Osteocyte (in vitro differentiated cells): Measurements from ENCODE around the gene IDH3B. TPM values are rescaled to one million over a fixed set of nuclear protein-coding genes. Genes with fewer than 3 reads are reported as not detected.

Experiments
- DNase-seq: peaks from one replicate; pipeline ENCODE4 v3.0.0; 2021; ENCODE audit warnings: mixed read lengths; ENCODE audit not compliant: unreplicated experiment; ENCODE audit errors: extremely low spot score
- H3K27ac Mint-ChIP-seq: one replicate; pipeline ENCODE4 v1.8.0; 2021; ENCODE audit warnings: mild to moderate bottlenecking, mixed read lengths; ENCODE audit not compliant: unreplicated experiment
- H3K27me3 Mint-ChIP-seq: one replicate; pipeline ENCODE4 v1.8.0; 2021; ENCODE audit warnings: mixed read lengths; ENCODE audit not compliant: unreplicated experiment
- H3K36me3 Mint-ChIP-seq: one replicate; pipeline ENCODE4 v1.8.0; 2021; ENCODE audit warnings: mixed read lengths; ENCODE audit not compliant: unreplicated experiment
- H3K4me1 Mint-ChIP-seq: one replicate; pipeline ENCODE4 v1.8.0; 2021; ENCODE audit warnings: mixed read lengths; ENCODE audit not compliant: unreplicated experiment
- H3K4me3 Mint-ChIP-seq: one replicate; pipeline ENCODE4 v1.8.0; 2021; ENCODE audit warnings: mild to moderate bottlenecking, moderate library complexity, mixed read lengths; ENCODE audit not compliant: unreplicated experiment
- H3K9me3 Mint-ChIP-seq: one replicate; pipeline ENCODE4 v1.8.0; 2021; ENCODE audit warnings: mixed read lengths; ENCODE audit not compliant: unreplicated experiment
- total RNA-seq: library from RNA; stranded (reverse); gene quantifications from 2 replicates; pipeline ENCODE4 v1.2.1, GENCODE V29; 2021
- TF ChIP-seq, protein P1 (sequence below): fragments of 200-600 bp; sonication (generic); IDR thresholded peaks from 2 replicates; pipeline ENCODE4 v1.5.0; 2021; ENCODE audit warnings: antibody characterized with exemption, mild to moderate bottlenecking, moderate library complexity

Gene IDH3B
- total RNA-seq, 1 donor from 2014 or later, result 86.6 TPM

DNA sequence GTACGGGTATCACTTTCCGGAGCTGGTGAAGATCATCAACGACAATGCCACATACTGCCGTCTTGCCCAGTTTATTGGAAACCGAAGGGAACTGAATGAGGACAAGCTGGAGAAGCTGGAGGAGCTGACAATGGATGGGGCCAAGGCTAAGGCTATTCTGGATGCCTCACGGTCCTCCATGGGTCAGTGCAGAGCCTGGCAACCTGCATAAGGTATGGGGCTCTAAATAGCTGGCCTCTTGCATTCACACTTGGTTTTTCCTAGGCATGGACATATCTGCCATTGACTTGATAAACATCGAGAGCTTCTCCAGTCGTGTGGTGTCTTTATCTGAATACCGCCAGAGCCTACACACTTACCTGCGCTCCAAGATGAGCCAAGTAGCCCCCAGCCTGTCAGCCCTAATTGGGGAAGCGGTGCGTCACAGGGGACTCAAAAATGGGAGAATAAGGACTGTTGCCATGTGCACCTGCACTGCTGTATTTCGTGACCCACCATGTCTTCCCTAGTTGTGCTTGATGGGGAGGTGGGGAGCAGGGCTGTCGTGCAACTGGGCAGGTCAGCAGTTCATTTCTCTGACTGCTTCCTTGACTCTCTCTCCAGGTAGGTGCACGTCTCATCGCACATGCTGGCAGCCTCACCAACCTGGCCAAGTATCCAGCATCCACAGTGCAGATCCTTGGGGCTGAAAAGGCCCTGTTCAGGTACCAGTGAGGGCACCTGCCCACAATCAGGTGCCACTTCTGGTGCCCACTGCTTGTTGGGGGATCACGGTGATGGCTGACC lies 8.5 kb downstream of the IDH3B start:
- peaks cover 21% of the 10 kb centered on the region for H3K4me1 Mint-ChIP-seq
- TF ChIP-seq, protein P1, sequence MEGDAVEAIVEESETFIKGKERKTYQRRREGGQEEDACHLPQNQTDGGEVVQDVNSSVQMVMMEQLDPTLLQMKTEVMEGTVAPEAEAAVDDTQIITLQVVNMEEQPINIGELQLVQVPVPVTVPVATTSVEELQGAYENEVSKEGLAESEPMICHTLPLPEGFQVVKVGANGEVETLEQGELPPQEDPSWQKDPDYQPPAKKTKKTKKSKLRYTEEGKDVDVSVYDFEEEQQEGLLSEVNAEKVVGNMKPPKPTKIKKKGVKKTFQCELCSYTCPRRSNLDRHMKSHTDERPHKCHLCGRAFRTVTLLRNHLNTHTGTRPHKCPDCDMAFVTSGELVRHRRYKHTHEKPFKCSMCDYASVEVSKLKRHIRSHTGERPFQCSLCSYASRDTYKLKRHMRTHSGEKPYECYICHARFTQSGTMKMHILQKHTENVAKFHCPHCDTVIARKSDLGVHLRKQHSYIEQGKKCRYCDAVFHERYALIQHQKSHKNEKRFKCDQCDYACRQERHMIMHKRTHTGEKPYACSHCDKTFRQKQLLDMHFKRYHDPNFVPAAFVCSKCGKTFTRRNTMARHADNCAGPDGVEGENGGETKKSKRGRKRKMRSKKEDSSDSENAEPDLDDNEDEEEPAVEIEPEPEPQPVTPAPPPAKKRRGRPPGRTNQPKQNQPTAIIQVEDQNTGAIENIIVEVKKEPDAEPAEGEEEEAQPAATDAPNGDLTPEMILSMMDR, result no peak
- H3K36me3 Mint-ChIP-seq, result peaks cover 40% of the 10 kb centered on the region
- no peak overlapping the region for H3K4me3 Mint-ChIP-seq
- no peak overlapping the region for H3K27ac Mint-ChIP-seq
- DNase-seq, result no peak
- no peaks in the 10 kb centered on the region for H3K27me3 Mint-ChIP-seq
- no peaks in the 10 kb centered on the region for H3K9me3 Mint-ChIP-seq

DNA sequence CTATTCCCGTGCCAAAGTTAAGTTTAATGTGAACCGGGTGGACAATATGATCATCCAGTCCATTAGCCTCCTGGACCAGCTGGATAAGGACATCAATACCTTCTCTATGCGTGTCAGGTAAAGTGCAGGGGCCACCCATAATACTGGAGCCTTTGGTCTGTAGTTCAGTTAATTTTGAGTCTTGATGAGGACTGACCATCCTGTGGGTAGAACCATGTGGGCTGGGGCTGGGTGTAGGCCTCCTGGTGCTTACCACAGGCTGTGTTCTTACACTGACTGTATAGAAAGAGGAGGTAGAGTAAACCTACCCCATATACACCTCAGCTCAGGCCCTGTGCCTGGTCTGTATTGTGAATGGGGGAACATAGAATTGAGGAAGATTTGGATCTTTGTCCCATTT lies 9.2 kb downstream of the IDH3B start:
- H3K4me3 Mint-ChIP-seq, result peak overlapping the region; percentile 91
- peaks cover 21% of the 10 kb centered on the region for H3K4me1 Mint-ChIP-seq
- peaks cover 38% of the 10 kb centered on the region for H3K36me3 Mint-ChIP-seq
- peak overlapping the region; percentile 14 for H3K27ac Mint-ChIP-seq
- TF ChIP-seq, protein P1, result no peak
- DNase-seq, result no peak
- no peaks in the 10 kb centered on the region for H3K27me3 Mint-ChIP-seq
- H3K9me3 Mint-ChIP-seq, result no peaks in the 10 kb centered on the region

DNA sequence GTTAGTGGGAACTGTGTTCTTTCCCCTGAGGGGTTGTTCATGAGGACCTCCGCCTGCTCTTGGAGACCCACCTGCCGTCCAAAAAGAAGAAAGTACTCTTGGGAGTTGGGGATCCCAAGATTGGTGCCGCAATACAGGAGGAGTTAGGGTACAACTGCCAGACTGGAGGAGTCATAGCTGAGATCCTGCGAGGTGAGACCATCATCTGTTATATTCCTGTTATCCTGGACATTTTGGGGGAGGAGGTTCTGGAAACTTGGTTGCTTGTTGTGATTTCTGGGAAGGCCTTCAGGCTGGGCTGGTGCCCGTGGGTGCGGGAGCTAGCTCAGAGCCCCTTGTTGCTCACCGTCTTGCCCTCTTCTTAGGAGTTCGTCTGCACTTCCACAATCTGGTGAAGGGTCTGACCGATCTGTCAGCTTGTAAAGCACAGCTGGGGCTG lies 9.6 kb downstream of the IDH3B start:
- TF ChIP-seq, protein P1, result no peak
- H3K4me3 Mint-ChIP-seq, result peak overlapping the region; percentile 91
- H3K36me3 Mint-ChIP-seq, result peaks cover 34% of the 10 kb centered on the region
- H3K27me3 Mint-ChIP-seq, result no peaks in the 10 kb centered on the region
- DNase-seq, result no peak
- peak overlapping the region; percentile 14 for H3K27ac Mint-ChIP-seq
- peaks cover 21% of the 10 kb centered on the region for H3K4me1 Mint-ChIP-seq
- H3K9me3 Mint-ChIP-seq, result no peaks in the 10 kb centered on the region

DNA sequence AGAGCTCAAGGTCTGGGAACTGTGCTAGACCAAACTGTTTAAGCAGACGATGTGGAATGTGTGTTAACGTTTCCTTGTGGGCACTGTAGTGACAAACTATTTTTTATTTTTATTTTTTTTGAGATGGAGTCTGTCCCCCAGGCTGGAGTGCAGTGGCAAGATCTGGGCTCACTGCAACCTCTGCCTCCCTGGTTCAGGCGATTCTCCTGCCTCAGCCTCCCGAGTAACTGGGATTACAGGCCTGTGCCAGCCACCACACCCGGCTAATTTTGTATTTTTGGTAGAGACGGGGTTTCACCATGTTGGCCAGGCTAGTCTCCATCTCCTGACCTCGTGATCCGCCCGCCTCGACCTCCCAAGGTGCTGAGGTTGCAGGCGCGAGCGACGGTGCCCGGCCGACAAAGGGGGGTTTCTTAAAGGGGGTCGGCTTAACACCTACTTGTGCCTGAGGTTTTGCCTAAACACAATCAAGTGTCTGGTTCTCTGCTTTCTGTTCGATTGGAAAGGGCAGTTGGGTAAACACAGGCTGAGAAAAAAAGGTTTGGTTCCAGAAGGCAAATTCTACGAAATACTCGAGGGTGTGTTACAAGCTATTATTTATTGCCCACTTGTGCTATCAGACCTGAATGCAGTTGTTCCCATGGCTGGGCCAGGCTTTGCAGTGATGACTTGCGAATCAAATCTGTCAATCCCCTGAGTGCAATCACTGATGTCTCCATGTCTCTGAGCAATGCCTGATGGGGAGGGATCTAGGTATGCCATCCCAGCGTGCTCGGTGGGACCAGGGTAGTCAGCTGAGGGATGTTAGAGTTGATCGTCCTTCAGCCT lies 10.2 kb downstream of the IDH3B start:
- Mint-ChIP-seq H3K4me3 (peak overlapping the region; percentile 91), H3K4me1 (peaks cover 21% of the 10 kb centered on the region), H3K27me3 (no peaks in the 10 kb centered on the region), H3K27ac (peak overlapping the region; percentile 67), H3K36me3 (peaks cover 32% of the 10 kb centered on the region), H3K9me3 (no peaks in the 10 kb centered on the region)
- no peak for DNase-seq
- TF ChIP-seq, protein P1, result no peak
